ENCODE results near the gene OTUB1.

Gene OTUB1

GRCh38 chr11:63991558-63991957 is 5.3 kb downstream of the OTUB1 start:
- no peaks in the 10 kb centered on the region for H3K27me3 ChIP-seq (ENCODE audit: insufficient read depth, low read length, poor library complexity, severe bottlenecking)
- H3K4me1 ChIP-seq (ENCODE audit: insufficient read depth, low read length, poor library complexity, severe bottlenecking) = peaks cover 17% of the 10 kb centered on the region
- no peaks in the 10 kb centered on the region for H3K9me3 ChIP-seq (ENCODE audit: insufficient read depth, low read depth, low read length)
- no peaks in the 10 kb centered on the region for H3K9me2 ChIP-seq (replicated peaks; ENCODE audit: low read depth, low read length)
- peaks cover 41% of the 10 kb centered on the region for H3K79me2 ChIP-seq (ENCODE audit: insufficient read depth, low read length)
- H2AFZ ChIP-seq (ENCODE audit: low read length) = no peak overlapping the region
- H4K20me1 ChIP-seq (ENCODE audit: insufficient read depth, low read length, poor library complexity, severe bottlenecking) = peaks cover 21% of the 10 kb centered on the region
- no peak overlapping the region for H3K4me3 ChIP-seq (ENCODE audit: low read length, poor library complexity, severe bottlenecking)
- no peak overlapping the region for H3K9ac ChIP-seq (ENCODE audit: low read depth, low read length, poor library complexity, severe bottlenecking)
- H3F3A ChIP-seq (ENCODE audit: low read depth) = no peaks in the 10 kb centered on the region
- H3K4me2 ChIP-seq (ENCODE audit: low read depth, low read length, poor library complexity, severe bottlenecking) = no peak overlapping the region
- TF ChIP-seq CTCF (conservative IDR thresholded peaks at IDR 0.05; ENCODE audit: low read length) (no peak), EZH2phosphoT487 (IDR thresholded peaks at IDR 0.05; ENCODE audit: borderline replicate concordance) (no peak)
- H3K36me3 ChIP-seq (ENCODE audit: insufficient read depth, low read length) = peaks cover 31% of the 10 kb centered on the region; the same call in 1 of the 2 replicates

- Histone ChIP-seq H3K4me2 (ENCODE audit: low read depth, low read length, poor library complexity, severe bottlenecking) (no peak overlapping the region), H3F3A (ENCODE audit: low read depth) (no peaks in the 10 kb centered on the region), H3K9me2 (replicated peaks; ENCODE audit: low read depth, low read length) (no peaks in the 10 kb centered on the region), H3K4me1 (ENCODE audit: insufficient read depth, low read length, poor library complexity, severe bottlenecking) (peaks cover 4% of the 10 kb centered on the region), H3K9me3 (ENCODE audit: insufficient read depth, low read depth, low read length) (no peaks in the 10 kb centered on the region), H3K9ac (ENCODE audit: low read depth, low read length, poor library complexity, severe bottlenecking) (no peak overlapping the region), H3K79me2 (ENCODE audit: insufficient read depth, low read length) (peaks cover 26% of the 10 kb centered on the region), H3K27me3 (ENCODE audit: insufficient read depth, low read length, poor library complexity, severe bottlenecking) (no peaks in the 10 kb centered on the region), H3K4me3 (ENCODE audit: low read length, poor library complexity, severe bottlenecking) (no peak overlapping the region), H4K20me1 (ENCODE audit: insufficient read depth, low read length, poor library complexity, severe bottlenecking) (peaks cover 10% of the 10 kb centered on the region), H3K36me3 (ENCODE audit: insufficient read depth, low read length) (peaks cover 47% of the 10 kb centered on the region; the same call in 1 of the 2 replicates), H2AFZ (ENCODE audit: low read length) (no peak overlapping the region)
- no peak for TF ChIP-seq CTCF (conservative IDR thresholded peaks at IDR 0.05; ENCODE audit: low read length)
Measured at GRCh38 chr11:63993100-63993499, 6.9 kb downstream of the OTUB1 start.

- H3K79me2 ChIP-seq (ENCODE audit: insufficient read depth, low read length) = peaks cover 18% of the 10 kb centered on the region; the same call in 1 of the 2 replicates
- no peak overlapping the region for H3K9ac ChIP-seq (ENCODE audit: low read depth, low read length, poor library complexity, severe bottlenecking)
- no peaks in the 10 kb centered on the region for H3K9me3 ChIP-seq (ENCODE audit: insufficient read depth, low read depth, low read length)
- H3F3A ChIP-seq (ENCODE audit: low read depth) = no peaks in the 10 kb centered on the region
- no peaks in the 10 kb centered on the region for H3K9me2 ChIP-seq (replicated peaks; ENCODE audit: low read depth, low read length)
- H4K20me1 ChIP-seq (ENCODE audit: insufficient read depth, low read length, poor library complexity, severe bottlenecking) = peaks cover 6% of the 10 kb centered on the region
- no peak overlapping the region for H3K4me3 ChIP-seq (ENCODE audit: low read length, poor library complexity, severe bottlenecking)
- no peak overlapping the region for H2AFZ ChIP-seq (ENCODE audit: low read length)
- no peaks in the 10 kb centered on the region for H3K27me3 ChIP-seq (ENCODE audit: insufficient read depth, low read length, poor library complexity, severe bottlenecking)
- peaks cover 51% of the 10 kb centered on the region; the same call in 1 of the 2 replicates for H3K36me3 ChIP-seq (ENCODE audit: insufficient read depth, low read length)
- H3K4me2 ChIP-seq (ENCODE audit: low read depth, low read length, poor library complexity, severe bottlenecking) = no peak overlapping the region
- no peaks in the 10 kb centered on the region for H3K4me1 ChIP-seq (ENCODE audit: insufficient read depth, low read length, poor library complexity, severe bottlenecking)
- TF ChIP-seq EZH2phosphoT487 (IDR thresholded peaks at IDR 0.05; ENCODE audit: borderline replicate concordance) (no peak), CTCF (conservative IDR thresholded peaks at IDR 0.05; ENCODE audit: low read length) (no peak)
Measured at GRCh38 chr11:63993993-63994392, 7.8 kb downstream of the OTUB1 start.
